Heart right ventricle (tissue), 16 donors: ENCODE measurements around the gene FEM1C. TPM values are rescaled to one million over a fixed set of nuclear protein-coding genes. Genes with fewer than 3 reads are reported as not detected.
A peak's percentile ranks its signal among the peaks of the same experiment; 100 is the strongest.

Experiments
- ATAC-seq, 8 donors: fragments of 200-7000 bp; cut with Tn5 transposase; one replicate each; pipeline ENCODE4 v1.9.1; 2020; ENCODE audit warnings: mild to moderate bottlenecking in 8 of 8, moderate library complexity in 8 of 8, moderate number of reproducible peaks in 1 of 8
- DNase-seq, 2 donors: peaks; one replicate each; pipeline ENCODE4 v3.0.0-alpha.2; 2020
- H3K27ac ChIP-seq, 10 donors: fragments of 200-600 bp; sonication (generic) in 2 of 10; one replicate each; pipeline versions ENCODE4 v1.5.0 to v1.8.0; 2020 to 2022; ENCODE audit warnings: mild to moderate bottlenecking in 3 of 10
- H3K27me3 ChIP-seq, 7 donors: fragments of 200-600 bp; one replicate each; pipeline ENCODE4 v1.8.0; 2021 to 2022; ENCODE audit warnings: mild to moderate bottlenecking in 2 of 7
- H3K36me3 ChIP-seq, 9 donors: fragments of 200-600 bp; sonication (generic) in 1 of 9; one replicate each; pipeline versions ENCODE4 v1.5.0 to v1.8.0; 2020 to 2022; ENCODE audit warnings: mild to moderate bottlenecking in 2 of 9
- H3K4me1 ChIP-seq, 9 donors: fragments of 200-600 bp; sonication (generic) in 1 of 9; one replicate each; pipeline versions ENCODE4 v1.5.0 to v1.8.0; 2020 to 2022; ENCODE audit warnings: mild to moderate bottlenecking in 4 of 9
- H3K4me3 ChIP-seq, 10 donors: fragments of 200-600 bp; sonication (generic) in 2 of 10; one replicate each; pipeline versions ENCODE4 v1.5.0 to v1.8.0; 2020 to 2022; ENCODE audit warnings: mild to moderate bottlenecking in 7 of 10, moderate library complexity in 2 of 10
- H3K9me3 ChIP-seq, 11 donors: fragments of 200-600 bp in 10 of 11; sonication (generic) in 2 of 11; one replicate each; pipeline versions ENCODE4 v1.5.0 to v1.8.0; 2013 to 2022; ENCODE audit warnings: mild to moderate bottlenecking in 2 of 11, control low read depth in 1 of 11, moderate library complexity in 1 of 11
- WGBS, 2 donors: extraction: QIAGEN DNeasy Blood & Tissue Kit; methylation state at CpG; one replicate each; pipeline ENCODE4 v1.1.7; 2013; ENCODE audit warnings: inconsistent platforms in 1 of 2; 5-methylcytosine and 5-hydroxymethylcytosine counted together
- intact Hi-C, 10 donors: fragments of 100-400 bp; cut with DNase I; formaldehyde crosslinking; loops; one replicate each; pipeline versions ENCODE4 v1.11.1 to v1.14.2; 2022
- polyA plus RNA-seq, 2 donors: library from polyadenylated mRNA; stranded (reverse); fragments of 200-250 nt; gene quantifications; one replicate each; pipeline ENCODE4 v1.2.3, GENCODE V29; 2013
- total RNA-seq, 10 donors: library from RNA; stranded (reverse); fragmentation: NEBNext Ultra II Directional in 3 of 10; extraction: Animal tissue kit (Norgen Biotek cat#: 25700) in 3 of 10; gene quantifications; one replicate each; pipeline versions ENCODE4 v1.2.1 to v1.2.4, GENCODE V29; 2021 to 2023
- TF ChIP-seq, protein P1 (sequence below), 9 donors: fragments of 200-600 bp; sonication (generic) in 2 of 9; IDR thresholded peaks; one replicate each; pipeline versions ENCODE4 v1.5.0 to v1.8.0; 2021 to 2022; ENCODE audit warnings: antibody characterized with exemption in 9 of 9, mild to moderate bottlenecking in 5 of 9, moderate library complexity in 1 of 9
- donor health status: Arrhythmogenic right ventricular cardiomyopathy.
- donor health status: ischemic (EF 13 %, LVEDD 7.1; RV severe dilation, severe dysfunction).
- donor health status: healthy with polysubstance abuse.
- donor health status: DM: no; HTN: yes; CAD: no.
- donor health status: DM: no; HTN: no; CAD: no.
- donor health status: ischemic (EF 25% LVEDD 6.9; RV normal size, moderate dysfunction).
- donor health status: ischemic (EF 25% LVEDD 5.7; RV mildly dilated, moderate dysfunction).
- donor health status: healthy.
- donor health status: DM: yes; HTN: yes; CAD: no.
- donor health status: Ischemic cardiomyopathy.
- donor health status: ischemic (EF 35%, LVEDD 5.7; RV mildly dilated, moderate dysfunction).
- donor health status: nonischemic (EF 11% LVEDD 7.7; RV severe dilation, severe dysfunction).
- donor health status: DM: yes; HTN: yes; CAD: no.
- donor health status: PGD.
- donor health status: ischemic (EF 29% LVEDD 5.4; RV normal size, mild dysfunction).
- donor health status: nonischemic (EF 23%, LVEDD 6.1; RV moderate dilation, normal function).

The FEM1C gene
- total and polyA plus RNA-seq, 12 donors = 17.8 to 72.2 (median 53.9) TPM

DNA sequence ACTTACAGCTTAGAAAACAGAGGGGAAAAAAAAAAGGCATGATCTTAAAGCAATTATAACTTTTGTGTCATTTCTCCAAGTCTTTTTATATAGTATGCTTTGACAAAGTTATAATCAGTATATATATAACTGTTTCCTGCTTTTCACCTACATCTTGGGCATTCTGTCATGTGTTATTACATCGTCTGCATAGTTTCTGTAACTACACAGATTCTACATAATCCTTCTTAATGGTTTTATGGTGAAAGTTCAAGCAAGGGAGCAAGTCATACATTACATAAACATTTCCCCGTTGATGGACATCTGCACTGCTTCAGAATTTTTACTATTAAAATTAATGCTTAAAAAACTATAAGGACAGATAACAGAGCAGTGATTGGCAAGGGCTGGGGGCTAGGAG lies 12.1 kb downstream of the FEM1C start:
- peaks cover 0 to 54% (median 0%) of the 10 kb centered on the region in 9 donors for H3K36me3 ChIP-seq
- DNase-seq (no peak), ATAC-seq (no peak)
- H3K4me1 ChIP-seq = peaks cover 0 to 100% (median 89%) of the 10 kb centered on the region in 9 donors
- peaks cover 0 to 3% (median 0%) of the 10 kb centered on the region in 11 donors for H3K9me3 ChIP-seq
- peak overlapping the region in 2 of 10 donors; percentile 11 to 16 for H3K27ac ChIP-seq
- WGBS, 2 donors = 46 to 47% methylated on average over 2 of the region's 2 CpGs
- intact Hi-C loops = loop anchor here in 1 of 10 donors (10.0 kb wide), 1 partner anchor 68 kb away; no protein-coding TSS in a partner anchor
- no peaks in the 10 kb centered on the region for H3K27me3 ChIP-seq
- no peak overlapping the region for H3K4me3 ChIP-seq
- TF ChIP-seq, protein P1, sequence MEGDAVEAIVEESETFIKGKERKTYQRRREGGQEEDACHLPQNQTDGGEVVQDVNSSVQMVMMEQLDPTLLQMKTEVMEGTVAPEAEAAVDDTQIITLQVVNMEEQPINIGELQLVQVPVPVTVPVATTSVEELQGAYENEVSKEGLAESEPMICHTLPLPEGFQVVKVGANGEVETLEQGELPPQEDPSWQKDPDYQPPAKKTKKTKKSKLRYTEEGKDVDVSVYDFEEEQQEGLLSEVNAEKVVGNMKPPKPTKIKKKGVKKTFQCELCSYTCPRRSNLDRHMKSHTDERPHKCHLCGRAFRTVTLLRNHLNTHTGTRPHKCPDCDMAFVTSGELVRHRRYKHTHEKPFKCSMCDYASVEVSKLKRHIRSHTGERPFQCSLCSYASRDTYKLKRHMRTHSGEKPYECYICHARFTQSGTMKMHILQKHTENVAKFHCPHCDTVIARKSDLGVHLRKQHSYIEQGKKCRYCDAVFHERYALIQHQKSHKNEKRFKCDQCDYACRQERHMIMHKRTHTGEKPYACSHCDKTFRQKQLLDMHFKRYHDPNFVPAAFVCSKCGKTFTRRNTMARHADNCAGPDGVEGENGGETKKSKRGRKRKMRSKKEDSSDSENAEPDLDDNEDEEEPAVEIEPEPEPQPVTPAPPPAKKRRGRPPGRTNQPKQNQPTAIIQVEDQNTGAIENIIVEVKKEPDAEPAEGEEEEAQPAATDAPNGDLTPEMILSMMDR (IDR thresholded peaks at IDR 0.05) = no peak

DNA sequence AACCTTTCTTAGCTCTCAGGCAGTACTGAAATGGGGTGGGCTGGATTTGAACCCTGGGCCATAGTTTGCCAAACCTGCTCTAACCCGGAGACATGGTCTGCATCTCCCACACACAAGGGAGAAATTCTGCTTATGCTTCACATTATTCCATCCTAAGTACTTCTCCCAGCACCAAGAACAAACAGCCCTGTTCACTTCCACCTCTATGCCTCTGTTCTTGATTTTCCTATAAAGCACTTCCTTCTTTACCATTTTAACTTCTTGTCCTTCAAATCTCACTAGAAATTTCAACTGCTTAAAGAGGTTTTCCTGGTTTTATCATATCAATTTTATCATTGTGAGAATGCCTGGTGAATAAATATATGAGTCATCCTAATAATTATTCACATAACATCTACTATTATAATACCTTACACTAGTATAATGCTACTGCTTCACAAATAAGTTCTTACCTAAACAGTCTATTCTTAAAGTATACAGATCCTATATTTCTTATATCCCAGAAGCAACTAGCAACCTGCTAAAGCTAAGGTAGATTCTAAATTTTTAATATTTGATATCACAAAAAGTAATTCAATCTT lies 12.7 kb downstream of the FEM1C start:
- DNase-seq = no peak
- Histone ChIP-seq H3K27me3 (no peaks in the 10 kb centered on the region), H3K4me3 (peak overlapping the region in 1 of 10 donors; percentile 10), H3K9me3 (peaks cover 0 to 3% (median 0%) of the 10 kb centered on the region in 11 donors), H3K36me3 (peaks cover 0 to 48% (median 0%) of the 10 kb centered on the region in 9 donors), H3K27ac (peak overlapping the region in 2 of 10 donors; percentile 11 to 16), H3K4me1 (peaks cover 0 to 100% (median 88%) of the 10 kb centered on the region in 9 donors)
- intact Hi-C loops = loop anchor here in 1 of 10 donors (10.0 kb wide), 1 partner anchor 67 kb away; no protein-coding TSS in a partner anchor
- TF ChIP-seq, protein P1 (IDR thresholded peaks at IDR 0.05) = no peak
- 72 to 80% methylated on average over 1 of the region's 1 CpG for WGBS, 2 donors
- ATAC-seq = no peak

DNA sequence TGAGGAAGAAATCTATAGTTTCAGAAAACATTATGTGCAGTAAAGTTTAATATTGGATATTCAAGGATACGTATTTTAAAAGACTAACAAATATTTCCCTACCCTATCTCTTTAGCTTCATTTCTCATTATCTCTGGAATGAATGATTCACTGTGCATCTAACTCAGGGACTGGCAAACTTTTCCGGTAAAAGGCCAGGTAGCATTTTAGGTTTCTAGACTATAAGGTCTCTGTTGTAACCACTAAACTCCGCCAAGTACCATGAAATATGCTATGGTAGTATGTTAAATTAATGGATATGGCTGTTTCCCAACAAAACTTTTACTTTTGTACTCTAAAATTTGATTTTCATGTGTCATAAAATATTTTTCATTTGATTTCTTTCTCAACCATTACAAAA lies 13.2 kb downstream of the FEM1C start:
- Histone ChIP-seq H3K36me3 (peaks cover 0 to 52% (median 0%) of the 10 kb centered on the region in 9 donors), H3K27ac (peak overlapping the region in 2 of 10 donors; percentile 11 to 37), H3K27me3 (no peaks in the 10 kb centered on the region), H3K4me1 (peaks cover 0 to 100% (median 88%) of the 10 kb centered on the region in 9 donors), H3K4me3 (peak overlapping the region in 2 of 10 donors; percentile 3 to 10), H3K9me3 (peaks cover 0 to 3% (median 0%) of the 10 kb centered on the region in 11 donors)
- DNase-seq = no peak
- intact Hi-C loops = loop anchor here in 1 of 10 donors (10.0 kb wide), 1 partner anchor 67 kb away; no protein-coding TSS in a partner anchor
- 64 to 75% methylated on average over 3 of the region's 3 CpGs for WGBS, 2 donors
- TF ChIP-seq, protein P1 (IDR thresholded peaks at IDR 0.05) = no peak
- no peak for ATAC-seq

DNA sequence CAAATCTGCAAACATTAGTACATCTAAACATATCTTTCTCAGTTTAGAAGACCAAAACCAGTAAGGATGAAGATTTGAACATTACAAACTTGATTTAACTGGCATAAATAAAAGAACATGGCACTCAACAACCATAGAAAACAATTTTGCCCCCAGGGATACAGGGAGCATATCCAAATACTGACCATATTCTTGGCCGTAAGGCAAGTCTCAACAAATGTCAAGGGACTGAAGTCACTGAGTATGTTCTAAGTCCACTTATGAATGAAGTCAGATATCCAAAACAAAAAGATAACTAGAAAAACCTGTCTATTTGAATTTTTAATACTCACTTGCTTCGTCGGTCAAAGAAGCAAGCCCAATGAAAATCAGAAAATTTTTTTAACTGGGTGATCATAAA lies 14.1 kb downstream of the FEM1C start:
- Histone ChIP-seq H3K27ac (peak overlapping the region in 2 of 10 donors; percentile 6 to 37), H3K4me1 (peaks cover 0 to 100% (median 82%) of the 10 kb centered on the region in 9 donors), H3K27me3 (no peaks in the 10 kb centered on the region), H3K9me3 (no peaks in the 10 kb centered on the region), H3K36me3 (peaks cover 0 to 51% (median 0%) of the 10 kb centered on the region in 9 donors), H3K4me3 (peak overlapping the region in 3 of 10 donors; percentile 5 to 9 (median 9))
- 35 to 48% methylated on average over 3 of the region's 3 CpGs for WGBS, 2 donors
- no peak for DNase-seq
- intact Hi-C loops = loop anchor here in 1 of 10 donors (10.0 kb wide), 1 partner anchor 66 kb away; no protein-coding TSS in a partner anchor
- TF ChIP-seq, protein P1 (IDR thresholded peaks at IDR 0.05) = no peak
- ATAC-seq = peak in 6 of 8 donors; percentile 48 to 82 (median 62)
